ENCODE results near the gene SEPSECS.

DNA sequence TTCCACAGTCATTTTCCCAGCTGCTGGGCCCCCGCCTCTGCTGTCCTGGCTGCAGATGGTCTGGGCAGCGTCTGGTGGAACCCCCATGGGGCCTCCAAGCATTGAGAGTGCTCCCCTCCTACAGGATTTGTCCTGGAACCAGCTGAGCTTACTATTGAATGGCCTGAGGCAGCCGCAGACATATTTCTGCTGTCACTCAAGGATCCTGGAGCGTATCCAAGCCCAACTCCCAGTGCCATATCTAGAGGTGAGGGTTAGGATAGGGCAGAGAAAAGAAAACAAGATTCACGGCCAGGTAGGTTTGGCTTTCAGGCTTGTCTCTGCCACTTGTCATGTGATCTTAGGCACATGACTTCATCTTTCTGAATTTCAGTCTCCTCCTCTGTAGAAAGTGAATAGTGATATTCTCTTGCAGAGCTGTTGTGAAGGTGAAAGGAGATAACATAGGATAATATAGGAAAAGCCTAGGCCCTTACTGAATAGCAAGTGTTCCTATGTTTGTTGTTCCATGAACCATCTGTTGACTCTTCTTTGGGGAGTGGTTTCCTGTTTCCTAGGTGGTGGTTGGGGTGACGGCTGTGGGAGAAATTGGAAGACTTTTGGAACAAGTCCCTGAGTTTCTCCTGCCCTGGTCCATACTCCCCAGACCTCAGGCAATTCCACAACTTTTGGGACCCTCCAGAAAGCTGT is 52.3 kb downstream of the SEPSECS start:
- TF ChIP-seq, protein P1, sequence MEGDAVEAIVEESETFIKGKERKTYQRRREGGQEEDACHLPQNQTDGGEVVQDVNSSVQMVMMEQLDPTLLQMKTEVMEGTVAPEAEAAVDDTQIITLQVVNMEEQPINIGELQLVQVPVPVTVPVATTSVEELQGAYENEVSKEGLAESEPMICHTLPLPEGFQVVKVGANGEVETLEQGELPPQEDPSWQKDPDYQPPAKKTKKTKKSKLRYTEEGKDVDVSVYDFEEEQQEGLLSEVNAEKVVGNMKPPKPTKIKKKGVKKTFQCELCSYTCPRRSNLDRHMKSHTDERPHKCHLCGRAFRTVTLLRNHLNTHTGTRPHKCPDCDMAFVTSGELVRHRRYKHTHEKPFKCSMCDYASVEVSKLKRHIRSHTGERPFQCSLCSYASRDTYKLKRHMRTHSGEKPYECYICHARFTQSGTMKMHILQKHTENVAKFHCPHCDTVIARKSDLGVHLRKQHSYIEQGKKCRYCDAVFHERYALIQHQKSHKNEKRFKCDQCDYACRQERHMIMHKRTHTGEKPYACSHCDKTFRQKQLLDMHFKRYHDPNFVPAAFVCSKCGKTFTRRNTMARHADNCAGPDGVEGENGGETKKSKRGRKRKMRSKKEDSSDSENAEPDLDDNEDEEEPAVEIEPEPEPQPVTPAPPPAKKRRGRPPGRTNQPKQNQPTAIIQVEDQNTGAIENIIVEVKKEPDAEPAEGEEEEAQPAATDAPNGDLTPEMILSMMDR (IDR thresholded peaks at IDR 0.05; ENCODE audit: borderline replicate concordance, extremely low read depth, low read length, poor library complexity, severe bottlenecking), result no peak
- TF ChIP-seq EZH2 (IDR thresholded peaks at IDR 0.05; ENCODE audit: borderline replicate concordance, low read depth, low read length, severe bottlenecking), result no peak

Measured in DND-41 (cell line).